GM12865 (cell line): ENCODE results near the gene GCK.

Experiments
- DNase-seq: peaks from one replicate; pipeline ENCODE4 v3.0.0; 2010; ENCODE audit warnings: low read depth
- H3K4me3 ChIP-seq: 2 replicates; pipeline ENCODE4 v1.5.1; 2011; ENCODE audit warnings: mild to moderate bottlenecking, low read depth, low read length, control low read depth
- TF ChIP-seq, protein P1 (sequence below): IDR thresholded peaks from 2 replicates; pipeline ENCODE4 v1.5.1; 2011; ENCODE audit warnings: low read length, control low read depth, low read depth, inconsistent platforms; ENCODE audit not compliant: insufficient read depth; ENCODE audit errors: missing control alignments

The GCK gene

DNA sequence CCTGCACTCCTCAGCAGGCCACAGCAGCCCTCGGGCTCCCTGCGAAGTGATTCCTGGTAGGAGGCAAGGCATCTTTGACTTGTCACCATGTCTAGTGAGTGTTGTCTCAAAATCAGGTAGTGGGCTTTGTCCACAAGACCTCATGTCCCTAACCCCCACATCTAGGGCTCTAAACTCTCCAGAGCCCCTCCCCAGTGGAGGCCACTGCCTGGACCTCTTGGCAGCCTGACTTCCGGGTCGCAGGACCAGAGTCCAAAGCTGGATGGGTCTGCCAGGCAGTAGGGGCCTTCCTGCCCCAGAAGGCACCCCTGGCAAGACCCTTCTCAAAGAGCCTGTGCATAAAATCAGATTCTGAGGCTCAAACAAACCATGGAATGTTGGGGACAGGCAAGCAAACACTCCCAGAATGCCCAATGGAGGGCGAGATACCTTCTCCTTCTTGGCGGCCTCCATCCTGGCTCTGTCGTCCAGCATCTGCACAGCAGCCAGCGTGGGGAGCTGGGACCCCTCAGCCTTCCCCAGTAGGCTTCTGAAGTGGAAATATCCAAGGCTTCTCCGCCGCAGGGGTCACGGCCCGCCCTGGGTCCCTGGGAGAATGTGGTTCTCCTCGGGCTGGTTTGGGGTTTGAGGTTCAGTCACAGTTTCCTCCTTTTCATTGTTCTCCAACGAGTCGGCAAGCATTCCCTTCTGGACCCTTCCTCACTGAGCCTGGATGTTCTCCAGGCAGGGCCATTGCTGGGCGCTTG is 586 bp downstream of the GCK start:
- no peak for DNase-seq
- no peak overlapping the region for H3K4me3 ChIP-seq
- TF ChIP-seq, protein P1, sequence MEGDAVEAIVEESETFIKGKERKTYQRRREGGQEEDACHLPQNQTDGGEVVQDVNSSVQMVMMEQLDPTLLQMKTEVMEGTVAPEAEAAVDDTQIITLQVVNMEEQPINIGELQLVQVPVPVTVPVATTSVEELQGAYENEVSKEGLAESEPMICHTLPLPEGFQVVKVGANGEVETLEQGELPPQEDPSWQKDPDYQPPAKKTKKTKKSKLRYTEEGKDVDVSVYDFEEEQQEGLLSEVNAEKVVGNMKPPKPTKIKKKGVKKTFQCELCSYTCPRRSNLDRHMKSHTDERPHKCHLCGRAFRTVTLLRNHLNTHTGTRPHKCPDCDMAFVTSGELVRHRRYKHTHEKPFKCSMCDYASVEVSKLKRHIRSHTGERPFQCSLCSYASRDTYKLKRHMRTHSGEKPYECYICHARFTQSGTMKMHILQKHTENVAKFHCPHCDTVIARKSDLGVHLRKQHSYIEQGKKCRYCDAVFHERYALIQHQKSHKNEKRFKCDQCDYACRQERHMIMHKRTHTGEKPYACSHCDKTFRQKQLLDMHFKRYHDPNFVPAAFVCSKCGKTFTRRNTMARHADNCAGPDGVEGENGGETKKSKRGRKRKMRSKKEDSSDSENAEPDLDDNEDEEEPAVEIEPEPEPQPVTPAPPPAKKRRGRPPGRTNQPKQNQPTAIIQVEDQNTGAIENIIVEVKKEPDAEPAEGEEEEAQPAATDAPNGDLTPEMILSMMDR: no peak

DNA sequence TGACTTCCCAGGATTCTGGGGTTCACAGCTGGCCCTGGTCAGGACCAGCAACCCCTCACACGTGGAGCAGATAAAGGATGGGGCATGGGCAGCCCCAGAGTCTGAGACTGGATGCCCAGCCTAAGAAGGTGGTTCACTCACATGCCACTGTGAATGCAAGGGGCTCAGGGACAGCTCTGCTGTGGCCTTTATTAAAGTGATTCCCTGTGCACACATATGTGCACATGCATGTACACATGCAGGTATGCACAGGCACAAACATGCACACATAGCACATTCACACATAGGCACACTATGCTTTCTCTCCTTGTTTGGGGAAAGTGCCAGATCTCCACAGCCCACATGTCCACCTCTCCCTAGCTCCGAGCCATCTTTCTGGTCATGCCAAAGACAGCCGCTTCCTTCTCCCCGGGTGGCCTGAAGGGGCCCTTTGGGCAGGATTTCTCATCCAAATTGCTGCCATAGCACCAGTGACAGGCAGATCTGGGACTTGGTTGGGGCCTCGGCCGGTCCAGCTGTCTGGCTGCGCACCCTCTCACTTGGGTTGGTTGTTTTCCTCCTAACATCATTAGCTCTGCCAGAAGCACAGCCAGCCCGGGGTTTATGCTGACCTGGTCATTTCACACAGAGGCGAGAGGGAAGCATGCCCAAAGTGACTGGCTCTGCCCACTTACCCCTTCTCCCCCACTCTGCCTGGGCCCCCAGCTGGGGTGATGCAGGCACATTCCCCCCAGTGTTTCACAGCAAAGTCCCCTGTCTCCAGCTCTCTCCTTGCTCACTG is 1.4 kb downstream of the GCK start:
- TF ChIP-seq, protein P1: no peak
- no peak overlapping the region for H3K4me3 ChIP-seq

DNA sequence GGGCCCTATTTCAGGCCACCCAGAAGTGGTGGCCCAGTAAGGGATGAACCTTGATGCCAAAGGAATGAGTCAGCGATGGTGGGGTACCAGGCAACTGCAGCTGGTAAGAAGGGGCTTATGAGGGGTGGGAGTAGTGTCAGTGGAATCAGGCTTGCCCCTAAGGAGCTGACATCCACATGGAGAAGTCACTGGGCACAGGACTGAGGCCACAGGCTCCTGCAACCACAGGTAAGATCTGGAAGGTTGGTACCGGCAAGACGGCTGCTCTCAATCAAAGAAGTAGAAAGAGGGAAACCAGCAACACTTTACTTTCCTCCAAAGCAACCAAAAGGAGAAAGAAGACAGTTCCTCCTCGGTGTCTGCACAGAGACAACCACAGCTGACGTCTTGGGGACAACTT is 2.5 kb downstream of the GCK start:
- DNase-seq: no peak
- TF ChIP-seq, protein P1: no peak
- H3K4me3 ChIP-seq: no peak overlapping the region

More for the DNA sequence above, 1.4 kb downstream of the GCK start:
- no peak for DNase-seq

DNA sequence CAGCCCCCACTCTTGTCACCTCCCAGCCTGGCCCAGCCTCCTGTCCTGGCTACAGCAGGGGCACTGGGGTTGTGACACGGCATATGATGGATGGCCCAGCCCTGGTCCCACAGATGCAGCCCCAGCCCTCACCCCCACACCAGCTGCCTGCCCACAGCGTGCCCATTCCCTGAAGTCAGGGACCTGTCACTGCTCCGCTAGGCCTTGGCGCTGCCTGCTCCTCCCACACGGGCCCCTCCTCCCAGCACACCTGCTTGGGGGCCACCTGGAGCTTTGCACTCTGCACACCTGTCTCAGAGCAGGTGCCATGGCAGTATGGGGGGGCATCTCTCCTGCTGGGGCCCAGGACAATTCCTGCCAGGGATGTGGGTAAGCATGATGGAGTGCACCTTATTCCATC is 3.5 kb downstream of the GCK start:
- TF ChIP-seq, protein P1: no peak
- no peak overlapping the region for H3K4me3 ChIP-seq
- DNase-seq: no peak

DNA sequence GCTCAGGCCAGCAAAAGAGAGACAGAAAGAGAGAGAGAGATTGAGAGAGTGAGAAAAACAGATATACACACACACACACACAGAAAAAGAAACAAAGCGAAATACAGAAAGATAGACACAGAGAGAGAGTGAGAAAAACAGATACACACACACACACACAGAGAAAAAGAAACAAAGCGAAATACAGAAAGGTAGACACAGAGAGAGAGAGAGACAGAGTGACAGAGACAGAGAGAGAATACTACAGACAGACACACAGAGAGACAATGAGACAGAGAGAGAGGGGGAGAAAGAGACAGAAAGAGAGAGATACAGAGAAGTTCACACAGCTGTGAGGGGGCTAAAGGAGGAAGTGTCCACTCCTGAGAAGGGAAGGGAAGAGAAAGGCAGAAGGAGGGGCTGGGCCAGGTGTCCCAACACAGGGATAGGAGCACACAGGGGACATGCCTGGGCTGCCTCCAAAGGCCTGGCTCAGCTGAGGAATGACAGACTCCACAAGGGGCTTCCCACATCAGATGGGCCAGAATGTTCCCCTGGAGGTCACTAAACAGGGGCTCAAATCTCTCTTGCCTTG is 4.3 kb downstream of the GCK start:
- TF ChIP-seq, protein P1: no peak
- DNase-seq: no peak

DNA sequence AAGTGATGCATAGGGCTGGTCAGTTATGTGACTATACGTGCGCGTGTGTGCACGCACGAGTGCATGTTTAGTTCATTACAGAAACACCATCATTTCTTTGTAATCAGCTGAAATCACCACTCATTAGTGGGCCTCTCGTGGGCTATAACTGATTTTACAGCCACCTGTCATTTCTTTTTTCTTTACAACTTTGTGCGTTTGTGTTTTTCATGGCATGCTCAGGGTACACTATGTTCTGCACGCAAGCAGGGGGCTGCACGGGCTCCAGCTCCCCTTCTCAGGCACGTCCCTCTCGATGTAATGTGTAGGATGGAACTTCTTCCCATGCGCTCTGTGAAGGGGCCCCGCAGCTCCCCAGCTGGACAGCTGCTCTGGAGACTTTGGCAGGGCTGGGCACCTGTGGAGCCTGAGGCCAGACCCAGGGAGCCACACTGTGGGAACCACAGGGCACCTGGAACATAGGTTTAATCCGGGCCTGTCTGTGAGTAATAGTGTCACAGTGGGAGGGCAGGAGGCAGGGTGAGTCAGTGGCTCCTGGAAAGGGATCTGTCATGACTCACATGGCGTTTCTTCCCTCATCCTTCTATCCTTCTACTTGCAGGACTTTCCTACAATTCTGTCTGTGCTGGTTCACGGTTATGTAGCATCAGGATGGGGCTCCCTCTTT is 4.9 kb downstream of the GCK start:
- no peak overlapping the region for H3K4me3 ChIP-seq
- TF ChIP-seq, protein P1: no peak
- DNase-seq: no peak

More for the DNA sequence above, 4.3 kb downstream of the GCK start:
- H3K4me3 ChIP-seq: no peak overlapping the region
